ENCODE data around the gene SNAPC3.
"Not testable (repeated sequence)": the region's sequence is repeated elsewhere in the genome, so short reads cannot be mapped to it uniquely, and the experiment has no call there.

The SNAPC3 gene

GRCh38 chr9:15423231-15423985, 732 bp downstream of the SNAPC3 start:
- no peak for DNase-seq (ENCODE audit: low read depth)

- no peak for DNase-seq (ENCODE audit: low read depth)
These were observed 3.3 kb downstream of the SNAPC3 start for GRCh38 chr9:15426019-15426418.

- not testable (repeated sequence) for DNase-seq (ENCODE audit: low read depth)
These were observed 5.0 kb downstream of the SNAPC3 start for GRCh38 chr9:15427702-15428101.

GRCh38 chr9:15430920-15431844, 8.5 kb downstream of the SNAPC3 start:
- no peak for DNase-seq (ENCODE audit: low read depth)

- DNase-seq (ENCODE audit: low read depth) = no peak
These were observed 10.5 kb downstream of the SNAPC3 start for GRCh38 chr9:15433191-15433590.

GRCh38 chr9:15433661-15434060, 11.0 kb downstream of the SNAPC3 start:
- DNase-seq (ENCODE audit: low read depth) = no peak

GRCh38 chr9:15438891-15439290, 16.2 kb downstream of the SNAPC3 start:
- no peak for DNase-seq (ENCODE audit: low read depth)

- not testable (repeated sequence) for DNase-seq (ENCODE audit: low read depth)
These were observed 19.2 kb downstream of the SNAPC3 start for GRCh38 chr9:15441841-15442240.

- DNase-seq (ENCODE audit: low read depth) = not testable (repeated sequence)
These were observed 19.6 kb downstream of the SNAPC3 start for GRCh38 chr9:15442264-15442663.

GRCh38 chr9:15444141-15444540, 21.5 kb downstream of the SNAPC3 start:
- DNase-seq (ENCODE audit: low read depth) = no peak

GRCh38 chr9:15453956-15454355, 31.3 kb downstream of the SNAPC3 start:
- DNase-seq (ENCODE audit: low read depth) = no peak

- no peak for DNase-seq (ENCODE audit: low read depth)
These were observed 38.4 kb downstream of the SNAPC3 start for GRCh38 chr9:15461056-15461455.

GRCh38 chr9:15461601-15462000, 38.9 kb downstream of the SNAPC3 start:
- no peak for DNase-seq (ENCODE audit: low read depth)

- DNase-seq (ENCODE audit: low read depth) = no peak
These were observed 45.5 kb downstream of the SNAPC3 start for GRCh38 chr9:15468145-15468544.

GRCh38 chr9:15469406-15469805, 46.7 kb downstream of the SNAPC3 start:
- no peak for DNase-seq (ENCODE audit: low read depth)

- DNase-seq (ENCODE audit: low read depth) = no peak
These were observed 47.2 kb downstream of the SNAPC3 start for GRCh38 chr9:15469862-15470261.

- no peak for DNase-seq (ENCODE audit: low read depth)
These were observed 53.4 kb downstream of the SNAPC3 start for GRCh38 chr9:15475923-15476536.

- DNase-seq (ENCODE audit: low read depth) = no peak
These were observed 57.4 kb downstream of the SNAPC3 start for GRCh38 chr9:15480028-15480427.

- no peak for DNase-seq (ENCODE audit: low read depth)
These were observed 59.5 kb downstream of the SNAPC3 start for GRCh38 chr9:15482146-15482545.

GRCh38 chr9:15484802-15485201, 62.1 kb downstream of the SNAPC3 start:
- DNase-seq (ENCODE audit: low read depth) = no peak

- DNase-seq (ENCODE audit: low read depth) = no peak
These were observed 63.4 kb downstream of the SNAPC3 start for GRCh38 chr9:15485836-15486666.

GRCh38 chr9:15491950-15492349, 69.3 kb downstream of the SNAPC3 start:
- no peak for DNase-seq (ENCODE audit: low read depth)
